SIG-M5 treated with dmso at 0.1 percent for 504 hours (cell line): ENCODE data around the gene MICU1.
"Not testable (repeated sequence)": the region's sequence is repeated elsewhere in the genome, so short reads cannot be mapped to it uniquely, and the experiment has no call there.

Source experiments
- DNase-seq: peaks from one replicate; lab custom pipeline; 2025; ENCODE audit not compliant: unreplicated experiment; lab: John Stamatoyannopoulos, UW

The MICU1 gene

GRCh38 chr10:72392571-72392970 lies 233.3 kb downstream of the MICU1 start:
- peak; percentile 3 for DNase-seq

GRCh38 chr10:72390764-72391163 lies 235.1 kb downstream of the MICU1 start:
- DNase-seq = no peak

GRCh38 chr10:72389716-72390115 lies 236.2 kb downstream of the MICU1 start:
- no peak for DNase-seq

- no peak for DNase-seq
Measured at GRCh38 chr10:72389014-72389413, 236.9 kb downstream of the MICU1 start.

- DNase-seq = no peak
Measured at GRCh38 chr10:72388062-72388461, 237.8 kb downstream of the MICU1 start.

GRCh38 chr10:72386916-72387586 lies 238.8 kb downstream of the MICU1 start:
- peak; percentile 28 for DNase-seq

GRCh38 chr10:72385724-72386123 lies 240.2 kb downstream of the MICU1 start:
- DNase-seq = no peak

- not testable (repeated sequence) for DNase-seq
Measured at GRCh38 chr10:72384982-72385381, 240.9 kb downstream of the MICU1 start.

GRCh38 chr10:72379776-72380175 lies 246.1 kb downstream of the MICU1 start:
- DNase-seq = no peak

- no peak for DNase-seq
Measured at GRCh38 chr10:72379062-72379461, 246.8 kb downstream of the MICU1 start.

- DNase-seq = peak; percentile 36
Measured at GRCh38 chr10:72375585-72375984, 250.3 kb downstream of the MICU1 start.

GRCh38 chr10:72375173-72375572 lies 250.7 kb downstream of the MICU1 start:
- DNase-seq = no peak

GRCh38 chr10:72370201-72370722 lies 255.6 kb downstream of the MICU1 start:
- no peak for DNase-seq

- no peak for DNase-seq
Measured at GRCh38 chr10:72367301-72367960, 258.4 kb downstream of the MICU1 start.

GRCh38 chr10:72365106-72365895 lies 260.6 kb downstream of the MICU1 start:
- DNase-seq = no peak

- peak; percentile 91 for DNase-seq
Measured at GRCh38 chr10:72364239-72364777, 261.6 kb downstream of the MICU1 start.

- no peak for DNase-seq
Measured at GRCh38 chr10:72356987-72357386, 268.9 kb downstream of the MICU1 start.

- no peak for DNase-seq
Measured at GRCh38 chr10:72356115-72356514, 269.8 kb downstream of the MICU1 start.

GRCh38 chr10:72355214-72355555 lies 270.7 kb downstream of the MICU1 start:
- no peak for DNase-seq

GRCh38 chr10:72354356-72355213 lies 271.3 kb downstream of the MICU1 start, which contains the start of gene DNAJB12:
Gene DNAJB12, minus strand, starts transcription at chr10:72354919. Its CDS starts 22 bp downstream, at chr10:72354897.
- DNase-seq = peak; percentile 95
